GM23338 (cell line): ENCODE results near the gene CST3.

Source experiments
- CREB1 ChIP-seq: fragments of 250-450 bp; sonication (Bioruptor Pico); IDR thresholded peaks from 2 replicates; pipeline ENCODE4 v1.5.0; 2020; ENCODE audit warnings: low read depth, mild to moderate bottlenecking, moderate library complexity
- CTCF ChIP-seq, 2 experiments: fragments of 200-600 bp in 1 of 2; sonication (generic) in 1 of 2; conservative IDR thresholded peaks; 2 replicates each; pipeline versions ENCODE4 v1.5.1 to v1.6.1; 2016 to 2017; ENCODE audit warnings: antibody characterized with exemption in 2 of 2, low read depth in 2 of 2, mild to moderate bottlenecking in 2 of 2, moderate library complexity in 1 of 2
- ETS1 ChIP-seq: IDR thresholded peaks from 2 replicates; pipeline ENCODE4 v1.6.1; 2016; ENCODE audit warnings: antibody characterized with exemption
- EZH2 ChIP-seq: fragments of 200-600 bp; sonication (generic); IDR thresholded peaks from one replicate; pipeline ENCODE4 v1.8.0; 2017; ENCODE audit warnings: antibody characterized with exemption, mild to moderate bottlenecking, low read depth; ENCODE audit not compliant: unreplicated experiment
- EZH2phosphoT487 ChIP-seq: fragments of 200-600 bp; sonication (generic); IDR thresholded peaks from one replicate; pipeline ENCODE4 v1.8.1; 2018; ENCODE audit warnings: antibody characterized with exemption; ENCODE audit not compliant: unreplicated experiment
- JUNB ChIP-seq: IDR thresholded peaks from one replicate; pipeline ENCODE4 v1.6.1; 2016; ENCODE audit warnings: antibody characterized with exemption; ENCODE audit not compliant: unreplicated experiment
- NANOG ChIP-seq: IDR thresholded peaks from 2 replicates; pipeline ENCODE4 v1.6.1; 2016; ENCODE audit warnings: antibody characterized with exemption, borderline replicate concordance
- POLR2AphosphoS5 ChIP-seq: IDR thresholded peaks from 2 replicates; pipeline ENCODE4 v1.6.1; 2016; ENCODE audit warnings: antibody characterized with exemption, low read depth
- REST ChIP-seq: IDR thresholded peaks from one replicate; pipeline ENCODE4 v1.6.1; 2018; ENCODE audit warnings: antibody characterized with exemption; ENCODE audit not compliant: unreplicated experiment
- STAT1 ChIP-seq: IDR thresholded peaks from one replicate; pipeline ENCODE4 v1.6.1; 2016; ENCODE audit warnings: antibody characterized with exemption; ENCODE audit not compliant: unreplicated experiment
- ZNF114 ChIP-seq: fragments of 250-450 bp; sonication (Bioruptor Pico); IDR thresholded peaks from 2 replicates; pipeline ENCODE4 v1.5.0; 2020; ENCODE audit warnings: mild to moderate bottlenecking, moderate library complexity
- ZNF331 ChIP-seq: fragments of 250-450 bp; sonication (Bioruptor Pico); IDR thresholded peaks from 2 replicates; pipeline ENCODE4 v1.5.0; 2020; ENCODE audit warnings: low read depth, mild to moderate bottlenecking, moderate library complexity

DNA sequence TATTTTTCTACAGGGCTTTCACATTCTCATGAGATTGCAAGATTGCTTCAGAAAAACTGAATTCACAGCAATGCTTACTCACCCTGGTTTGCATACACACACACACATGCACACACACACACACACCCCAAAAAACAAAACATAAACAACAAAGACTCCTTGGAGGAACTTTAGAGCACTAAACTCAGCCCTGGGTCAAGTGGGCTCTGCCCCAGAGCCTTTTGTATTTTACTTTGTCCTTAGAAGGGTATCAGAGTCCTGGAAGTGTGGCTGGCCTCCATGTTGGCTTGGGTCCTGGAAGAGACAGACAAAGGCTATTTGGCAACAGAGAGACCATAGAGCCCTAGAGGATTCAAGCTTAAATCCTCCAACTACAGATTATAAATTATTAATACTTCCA, 24.1 kb downstream of the CST3 start:
- TF ChIP-seq JUNB, result no peak
- no peak for TF ChIP-seq EZH2
- TF ChIP-seq CTCF (conservative IDR thresholded peaks at IDR 0.05; ENCODE audit: low read depth in 2 of 2), result no peak
- no peak for TF ChIP-seq REST
- TF ChIP-seq POLR2AphosphoS5, result no peak
- TF ChIP-seq NANOG, result no peak
- TF ChIP-seq EZH2phosphoT487, result no peak
- no peak for TF ChIP-seq CREB1 (CRISPR knock-in tag)
- TF ChIP-seq STAT1, result no peak
- TF ChIP-seq ETS1, result no peak
- TF ChIP-seq ZNF331 (CRISPR knock-in tag), result no peak
- no peak for TF ChIP-seq ZNF114
